HG02642 (cell line): ENCODE measurements around the gene LSP1.
"Not testable (repeated sequence)": the region's sequence is repeated elsewhere in the genome, so short reads cannot be mapped to it uniquely, and the experiment has no call there.

ENCODE experiments used
- ATAC-seq: cut with Tn5 transposase; IDR thresholded peaks from one replicate; pipeline ENCODE4 v1.9.1; 2021; ENCODE audit warnings: mild to moderate bottlenecking; ENCODE audit not compliant: unreplicated experiment, poor library complexity

The LSP1 gene

DNA sequence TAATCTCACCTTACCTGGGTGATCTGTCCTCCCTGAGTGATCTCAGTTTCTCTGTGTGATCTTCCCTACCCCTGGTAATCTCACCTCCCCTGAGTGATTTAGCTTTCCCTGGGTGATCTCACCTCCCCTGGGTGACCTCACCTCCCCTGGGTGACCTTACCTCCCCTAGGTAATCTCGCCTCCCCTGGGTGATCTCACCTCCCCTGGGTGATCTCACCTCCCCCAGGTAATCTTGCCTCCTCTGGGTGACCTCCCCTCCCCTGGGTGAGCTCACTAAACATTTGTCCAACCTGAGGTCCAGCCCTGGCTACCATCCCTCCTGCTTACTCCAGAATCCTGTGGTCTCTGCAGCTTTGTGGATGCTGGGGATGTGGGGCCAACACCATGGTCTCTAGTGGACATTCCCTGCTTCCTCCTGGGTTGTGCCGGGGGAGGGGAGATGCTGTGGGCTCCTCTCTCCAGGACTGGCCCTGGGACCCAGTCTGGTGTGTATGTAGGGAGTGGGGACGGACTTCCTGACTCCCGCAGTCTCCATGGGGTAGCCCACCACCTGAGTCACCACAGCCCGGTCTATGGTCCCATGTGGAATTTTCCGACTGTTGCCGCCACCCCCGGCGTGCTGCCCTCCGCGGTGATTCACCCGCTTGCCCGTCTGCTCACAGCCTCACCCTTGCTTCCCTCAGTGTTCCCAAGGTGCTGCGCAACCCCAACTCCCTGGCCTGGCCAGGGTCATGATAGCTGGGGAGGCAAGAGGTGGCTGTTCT is 9.9 kb downstream of the LSP1 start:
- no peak for ATAC-seq

DNA sequence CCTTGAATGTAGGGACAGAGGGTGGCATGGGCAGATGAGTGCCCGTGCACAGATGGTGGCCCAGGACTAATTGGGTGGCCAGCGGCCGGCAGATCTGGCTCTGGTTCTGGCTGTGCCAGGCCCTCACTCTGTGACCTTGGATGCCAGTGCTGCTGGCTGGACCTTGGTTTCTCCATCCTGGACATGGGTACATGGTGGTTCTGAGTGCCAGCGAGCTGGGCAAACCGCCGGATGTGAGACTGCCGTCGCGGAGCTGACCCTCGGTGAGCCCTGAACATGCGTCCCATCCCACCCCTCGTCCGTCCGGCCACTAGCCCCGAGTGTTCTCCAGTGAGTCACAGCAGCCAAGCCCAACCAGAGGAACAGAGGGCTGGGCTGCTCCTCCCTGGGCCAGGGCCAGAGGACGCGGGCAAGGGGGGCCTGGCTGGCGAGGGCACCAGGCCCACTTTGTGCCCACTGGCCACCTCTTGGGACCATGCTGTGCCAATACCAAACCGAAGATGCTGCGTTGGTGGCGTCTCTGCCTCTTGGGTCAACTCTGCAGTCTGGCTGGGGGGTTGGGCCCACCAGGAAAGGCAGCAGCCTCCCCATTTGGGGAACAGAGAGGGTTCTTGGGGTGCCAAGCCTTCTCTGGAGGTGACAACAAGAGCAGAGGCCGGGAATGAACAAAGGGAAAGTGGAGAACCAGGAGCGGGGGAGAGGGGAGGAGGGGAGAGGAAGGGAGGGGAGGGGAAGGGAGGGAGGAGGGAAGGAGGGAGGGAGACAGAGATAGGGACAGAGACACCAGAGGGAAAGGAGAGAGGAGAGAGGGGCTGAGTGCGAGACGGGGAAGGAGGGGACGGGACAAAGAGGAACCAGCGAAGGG is 10.7 kb downstream of the LSP1 start:
- ATAC-seq: no peak

- no peak for ATAC-seq
Measured at GRCh38 chr11:1864231-1864630, 11.3 kb downstream of the LSP1 start.

DNA sequence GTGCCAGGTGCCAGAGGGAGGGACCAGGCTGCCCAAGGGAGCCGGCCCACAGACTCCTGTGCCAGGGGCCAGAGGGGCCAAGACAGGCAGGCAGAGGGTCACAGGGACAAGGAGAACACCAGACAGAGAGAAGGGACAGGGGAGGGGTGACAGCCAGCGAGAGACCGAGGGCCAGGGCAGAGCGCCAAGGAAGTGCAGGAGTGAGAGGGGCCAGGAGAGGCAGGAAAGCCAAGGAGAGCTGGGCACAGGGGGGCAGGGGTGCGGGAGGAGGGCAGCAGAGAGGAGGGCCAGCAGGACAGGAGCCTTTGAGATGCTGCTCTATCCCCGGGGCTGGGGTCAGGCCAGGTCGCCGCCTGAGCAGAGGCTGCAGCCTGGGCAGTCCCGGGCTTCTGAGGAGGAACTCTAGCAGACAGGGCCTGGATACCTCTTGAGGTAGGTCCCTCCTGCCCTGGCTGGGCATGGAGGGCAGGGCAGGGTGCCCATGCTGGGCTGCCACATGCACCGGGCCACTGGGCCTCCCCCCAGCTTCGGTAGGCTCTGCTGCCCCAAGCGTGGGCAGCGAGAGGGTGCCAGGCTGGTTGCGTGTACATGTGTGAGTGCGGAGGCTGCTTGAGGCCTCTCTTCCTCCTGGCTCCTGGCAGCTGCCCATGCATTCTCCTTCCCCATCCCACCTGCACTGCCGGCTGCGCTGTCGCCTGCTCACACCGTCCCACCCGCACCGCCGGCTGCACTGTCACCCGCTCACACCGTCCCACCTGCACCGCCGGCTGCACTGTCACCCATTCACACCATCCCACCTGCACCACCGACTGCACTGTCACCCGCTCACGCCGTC is 12.2 kb downstream of the LSP1 start:
- ATAC-seq: no peak

- no peak for ATAC-seq
Measured at GRCh38 chr11:1866226-1866625, 13.3 kb downstream of the LSP1 start.

GRCh38 chr11:1866776-1867175 is 13.9 kb downstream of the LSP1 start:
- no peak for ATAC-seq

GRCh38 chr11:1867381-1867780 is 14.5 kb downstream of the LSP1 start:
- no peak for ATAC-seq

DNA sequence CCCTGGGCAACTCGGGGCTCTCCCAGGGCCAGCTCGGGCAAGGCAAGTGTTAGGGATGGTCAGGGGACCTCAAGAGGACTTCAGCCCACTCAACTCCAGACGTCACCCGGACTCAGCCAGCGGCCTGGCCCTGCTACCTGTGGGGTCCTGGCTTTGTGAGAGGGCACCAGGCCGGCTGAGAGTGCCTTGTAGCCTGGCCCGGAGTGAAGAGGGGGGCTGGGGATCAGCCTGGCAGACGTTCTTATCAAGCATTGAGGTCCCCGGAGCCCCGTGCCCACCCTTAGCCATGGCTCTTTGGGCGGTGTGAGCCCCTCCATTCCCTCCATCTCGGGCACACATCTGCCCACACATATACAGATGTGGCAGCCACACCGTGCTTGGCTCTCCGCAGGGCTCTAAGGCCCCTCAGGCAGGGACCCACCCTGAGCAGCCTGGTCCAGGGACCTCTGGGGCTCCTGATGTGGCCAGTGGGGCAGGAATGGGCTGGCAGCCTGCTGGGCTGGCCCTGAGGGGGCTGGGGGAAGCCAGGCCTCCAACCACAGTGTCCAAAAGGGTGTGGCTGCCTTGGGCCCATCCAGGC is 15.3 kb downstream of the LSP1 start:
- ATAC-seq: no peak

DNA sequence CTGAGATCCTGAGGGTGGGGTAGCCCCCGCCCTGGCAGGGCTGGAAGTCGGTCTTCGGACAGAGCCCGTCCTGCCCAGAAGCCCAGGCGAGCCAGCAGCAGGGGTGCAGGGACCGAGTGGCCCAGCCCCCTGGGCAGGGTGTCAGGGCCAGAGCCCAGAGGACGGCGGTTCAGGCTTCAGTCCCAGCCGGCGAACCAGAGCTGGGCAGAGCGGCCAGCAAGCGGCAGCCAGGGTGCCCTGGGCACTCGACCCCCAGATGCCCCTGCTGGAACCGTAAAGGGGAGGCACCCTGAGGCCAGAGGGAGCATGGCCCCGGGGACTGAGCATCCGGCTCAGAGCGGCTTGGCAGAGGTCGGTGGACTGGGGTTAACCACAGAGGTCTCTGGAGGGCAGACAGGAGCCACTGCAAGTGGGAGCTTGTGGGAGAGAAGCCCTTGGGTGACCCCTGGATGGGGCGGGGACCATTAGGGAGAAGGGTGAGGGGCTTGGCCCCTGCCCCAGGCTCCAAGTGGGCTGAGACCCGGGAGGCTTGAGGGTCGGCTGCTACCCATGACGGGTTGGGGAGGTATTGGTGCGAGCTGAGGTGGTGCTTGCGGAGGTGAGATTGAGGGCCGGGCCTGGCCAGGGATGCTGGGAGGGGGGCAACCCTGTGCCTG is 15.9 kb downstream of the LSP1 start:
- ATAC-seq: no peak

- ATAC-seq: no peak
Measured at GRCh38 chr11:1869427-1870325, 16.8 kb downstream of the LSP1 start.

GRCh38 chr11:1870326-1870696 is 17.4 kb downstream of the LSP1 start:
- no peak for ATAC-seq

GRCh38 chr11:1870721-1871466 is 18.0 kb downstream of the LSP1 start:
- no peak for ATAC-seq

- ATAC-seq: no peak
Measured at GRCh38 chr11:1871531-1871930, 18.6 kb downstream of the LSP1 start.

DNA sequence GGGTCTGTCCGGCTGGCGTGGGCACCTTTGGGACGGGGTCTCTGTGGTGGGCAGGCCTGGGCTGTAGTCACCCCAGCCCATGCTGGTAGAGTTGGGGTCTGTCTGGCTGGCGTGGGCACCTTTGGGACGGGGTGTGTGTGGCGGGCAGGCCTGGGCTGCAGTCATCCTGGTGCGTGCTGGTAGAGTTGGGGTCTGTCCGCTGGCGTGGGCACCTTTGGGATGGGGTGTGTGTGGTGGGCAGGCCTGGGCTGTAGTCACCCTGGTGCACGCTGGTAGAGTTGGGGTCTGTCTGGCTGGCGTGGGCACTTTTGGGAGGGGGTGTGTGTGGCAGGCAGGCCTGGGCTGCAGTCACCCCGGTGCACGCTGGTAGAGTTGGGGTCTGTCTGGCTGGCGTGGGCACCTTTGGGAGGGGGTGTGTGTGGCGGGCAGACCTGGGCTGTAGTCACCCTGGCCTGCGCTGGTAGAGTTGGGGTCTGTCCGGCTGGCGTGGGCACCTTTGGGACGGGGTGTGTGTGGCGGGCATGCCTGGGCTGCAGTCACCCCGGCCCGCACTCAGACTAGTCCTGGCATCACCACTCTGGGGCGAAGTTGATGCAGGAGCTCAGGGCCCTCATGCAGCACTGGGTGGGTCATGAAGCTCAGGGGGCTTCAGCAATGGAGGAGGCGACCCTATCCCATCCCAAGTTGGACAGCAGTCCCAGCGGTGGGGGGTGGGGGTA is 19.5 kb downstream of the LSP1 start:
- no peak for ATAC-seq

- no peak for ATAC-seq
Measured at GRCh38 chr11:1873048-1873812, 20.3 kb downstream of the LSP1 start.

DNA sequence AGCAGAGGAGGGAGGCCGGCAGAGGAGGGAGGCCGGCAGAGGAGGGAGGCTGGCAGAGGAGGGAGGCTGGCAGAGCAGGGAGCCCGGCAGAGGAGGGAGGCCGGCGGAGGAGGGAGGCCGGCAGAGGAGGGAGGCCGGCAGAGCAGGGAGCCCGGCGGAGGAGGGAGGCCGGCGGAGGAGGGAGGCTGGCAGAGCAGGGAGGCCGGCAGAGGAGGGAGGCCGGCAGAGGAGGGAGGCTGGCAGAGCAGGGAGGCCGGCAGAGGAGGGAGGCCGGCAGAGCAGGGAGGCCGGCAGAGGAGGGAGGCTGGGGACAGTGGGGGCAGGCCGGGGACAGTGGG is 20.9 kb downstream of the LSP1 start:
- ATAC-seq: not testable (repeated sequence)
